SK-N-MC (cell line): Measurements from ENCODE around the gene GNAQ.

Experiments
- EZH2 ChIP-seq: fragments of 200-600 bp; sonication (generic); IDR thresholded peaks from one replicate; pipeline ENCODE4 v1.6.1; 2017; ENCODE audit warnings: antibody characterized with exemption
- FOXP2 ChIP-seq: optimal IDR thresholded peaks from 2 replicates; pipeline ENCODE3; 2011; ENCODE audit warnings: mild to moderate bottlenecking, moderate library complexity; ENCODE audit not compliant: insufficient read depth; ENCODE audit errors: extremely low read length, control extremely low read depth
- POLR2AphosphoS5 ChIP-seq: IDR thresholded peaks from 2 replicates; pipeline ENCODE4 v1.6.1; 2012; ENCODE audit warnings: mild to moderate bottlenecking, low read depth, low read length, borderline replicate concordance

DNA sequence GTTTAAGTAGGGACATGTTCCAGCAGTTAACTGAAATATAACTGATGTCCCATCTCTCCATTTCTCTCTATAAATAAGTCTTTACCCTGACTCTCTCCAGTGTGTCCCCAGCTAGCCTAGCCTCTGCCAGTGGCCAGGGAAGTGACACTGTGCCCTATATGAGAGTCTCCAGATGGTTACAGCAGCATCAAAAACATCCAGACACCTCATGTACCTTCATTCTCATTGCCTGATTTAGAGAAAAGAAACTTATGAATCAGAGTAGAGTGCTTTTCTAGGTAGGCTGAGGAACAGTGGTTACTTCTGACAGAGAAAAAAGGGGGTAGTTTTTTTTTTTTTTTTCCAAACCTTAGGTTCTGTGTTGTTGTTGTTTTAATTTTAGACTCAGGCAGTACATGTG, 148.5 kb downstream of the GNAQ start:
- TF ChIP-seq EZH2 (no peak), FOXP2 (no peak), POLR2AphosphoS5 (no peak)
